ENCODE results near the gene UNC80.

Gene UNC80

GRCh38 chr2:209806318-209806717, 34.7 kb downstream of the UNC80 start:
- TF ChIP-seq CTCF (IDR thresholded peaks at IDR 0.05; ENCODE audit: low read depth, low read length) = no peak
- DNase-seq (ENCODE audit: extremely low read depth, low read depth) = no peak

GRCh38 chr2:209808521-209808920, 36.9 kb downstream of the UNC80 start:
- no peak for TF ChIP-seq CTCF (IDR thresholded peaks at IDR 0.05; ENCODE audit: low read depth, low read length)
- no peak for DNase-seq (ENCODE audit: extremely low read depth, low read depth)

GRCh38 chr2:209809256-209809655, 37.6 kb downstream of the UNC80 start:
- no peak for DNase-seq (ENCODE audit: extremely low read depth, low read depth)
- TF ChIP-seq CTCF (IDR thresholded peaks at IDR 0.05; ENCODE audit: low read depth, low read length) = no peak

GRCh38 chr2:209817844-209818271, 46.2 kb downstream of the UNC80 start:
- no peak for TF ChIP-seq CTCF (IDR thresholded peaks at IDR 0.05; ENCODE audit: low read depth, low read length)
- no peak for DNase-seq (ENCODE audit: extremely low read depth, low read depth)

- DNase-seq (ENCODE audit: extremely low read depth, low read depth) = no peak
- TF ChIP-seq CTCF (IDR thresholded peaks at IDR 0.05; ENCODE audit: low read depth, low read length) = no peak
Observed at GRCh38 chr2:209818939-209819338, 47.3 kb downstream of the UNC80 start.

GRCh38 chr2:209821806-209822205, 50.2 kb downstream of the UNC80 start:
- DNase-seq (ENCODE audit: extremely low read depth, low read depth) = no peak
- no peak for TF ChIP-seq CTCF (IDR thresholded peaks at IDR 0.05; ENCODE audit: low read depth, low read length)

GRCh38 chr2:209823484-209823883, 51.9 kb downstream of the UNC80 start:
- DNase-seq (ENCODE audit: extremely low read depth, low read depth) = no peak
- TF ChIP-seq CTCF (IDR thresholded peaks at IDR 0.05; ENCODE audit: low read depth, low read length) = no peak

Measured in AG09319 (cell line).